Measurements from ENCODE around the gene DEGS2. TPM values are rescaled to one million over a fixed set of nuclear protein-coding genes. Genes with fewer than 3 reads are reported as not detected.

DEGS2 gene
- total RNA-seq, 1 experiment from 2014 or later: not detected

GRCh38 chr14:100098171-100098570, 61.3 kb downstream of the DEGS2 start:
- no peaks in the 10 kb centered on the region for H3K9me3 ChIP-seq (ENCODE audit: low read length)
- H3K4me3 ChIP-seq (ENCODE audit: low read length): no peak overlapping the region
- H3K4me2 ChIP-seq (ENCODE audit: low read depth, low read length, poor library complexity, severe bottlenecking): no peak overlapping the region
- no peaks in the 10 kb centered on the region for H3K27me3 ChIP-seq (ENCODE audit: low read length)
- no peaks in the 10 kb centered on the region for H3K79me2 ChIP-seq (ENCODE audit: low read length)
- DNase-seq: no peak
- no peak overlapping the region for H3K27ac ChIP-seq (ENCODE audit: low read length)
- H3K36me3 ChIP-seq (ENCODE audit: insufficient read depth, low read length): no peaks in the 10 kb centered on the region
- no peak overlapping the region for H3K9ac ChIP-seq (ENCODE audit: low read length)
- no peak overlapping the region for H2AFZ ChIP-seq (ENCODE audit: low read length)
- H3K4me1 ChIP-seq (ENCODE audit: low read length): peaks cover 11% of the 10 kb centered on the region
- no peaks in the 10 kb centered on the region for H3K9me2 ChIP-seq (replicated peaks; ENCODE audit: insufficient read depth, low read length)
- H4K20me1 ChIP-seq (ENCODE audit: insufficient read depth, low read depth, low read length): no peaks in the 10 kb centered on the region

GRCh38 chr14:100096656-100097055, 62.8 kb downstream of the DEGS2 start:
- no peak overlapping the region for H3K27ac ChIP-seq (ENCODE audit: low read length)

More at GRCh38 chr14:100096656-100097055, 62.8 kb downstream of the DEGS2 start:
- Histone ChIP-seq H3K4me3 (ENCODE audit: low read length) (no peak overlapping the region), H3K9me2 (replicated peaks; ENCODE audit: insufficient read depth, low read length) (no peaks in the 10 kb centered on the region), H3K79me2 (ENCODE audit: low read length) (no peaks in the 10 kb centered on the region), H3K4me2 (ENCODE audit: low read depth, low read length, poor library complexity, severe bottlenecking) (no peak overlapping the region), H3K4me1 (ENCODE audit: low read length) (peaks cover under 1% of the 10 kb centered on the region; the same call in 1 of the 2 replicates), H3K27me3 (ENCODE audit: low read length) (no peaks in the 10 kb centered on the region), H4K20me1 (ENCODE audit: insufficient read depth, low read depth, low read length) (no peaks in the 10 kb centered on the region), H3K9ac (ENCODE audit: low read length) (no peak overlapping the region), H3K36me3 (ENCODE audit: insufficient read depth, low read length) (no peaks in the 10 kb centered on the region), H2AFZ (ENCODE audit: low read length) (no peak overlapping the region), H3K9me3 (ENCODE audit: low read length) (no peaks in the 10 kb centered on the region)
- no peak for DNase-seq

Small RNA genes lying within 50 kb of the gene (small RNA-seq; reads per million reads assigned to genes)
- gene MIR151B (1.5 reads per million, percentile 43 among the genes with 10 or more reads in this experiment), gene MIR342 (0.20 reads per million)

Other genes with a start within 250 kb of the DEGS2 start
- 3.0 and 3.5 TPM in 2 replicates for gene EVL, start 94.2 kb downstream of the DEGS2 start, total RNA-seq (2014; rRNA removed; shearing (Covaris generic); ENCODE audit: low replicate concordance)
- gene YY1, start 79.5 kb upstream of the DEGS2 start, total RNA-seq (2014; rRNA removed; shearing (Covaris generic); ENCODE audit: low replicate concordance): 95.9 and 115 TPM in 2 replicates
- 29.4 and 83.8 TPM in 2 replicates for gene SLC25A29, start 146.8 kb upstream of the DEGS2 start, total RNA-seq (2014; rRNA removed; shearing (Covaris generic); ENCODE audit: low replicate concordance)
- gene SLC25A47, start 163.7 kb upstream of the DEGS2 start, total RNA-seq (2014; rRNA removed; shearing (Covaris generic); ENCODE audit: low replicate concordance): not detected in 2 replicates
- gene WDR25, start 216.8 kb upstream of the DEGS2 start, total RNA-seq (2014; rRNA removed; shearing (Covaris generic); ENCODE audit: low replicate concordance): 10.8 and 13.5 TPM in 2 replicates

All from Karpas-422 (cell line).